Measurements from ENCODE around the gene YRDC. TPM values are rescaled to one million over a fixed set of nuclear protein-coding genes. Genes with fewer than 3 reads are reported as not detected.

The YRDC gene
- total RNA-seq, 1 donor from 2014 or later: 12.9 TPM

GRCh38 chr1:37840711-37841110 lies 32.7 kb upstream of the YRDC start:
- no peak overlapping the region for H3K4me2 ChIP-seq
- no peaks in the 10 kb centered on the region for H3K9me3 ChIP-seq (ENCODE audit: low read depth)
- no peaks in the 10 kb centered on the region for H3K4me1 ChIP-seq
- Mint-ChIP-seq H3K4me1 (no peaks in the 10 kb centered on the region), H3K9me3 (no peaks in the 10 kb centered on the region), H3K27ac (no peak overlapping the region), H3K27me3 (ENCODE audit: insufficient read depth, low read depth) (peaks cover 3% of the 10 kb centered on the region), H3K4me3 (no peak overlapping the region), H3K36me3 (peaks cover 1% of the 10 kb centered on the region)
- no peak for DNase-seq (ENCODE audit: low spot score)
- no peak overlapping the region for H3K27ac ChIP-seq
- no peaks in the 10 kb centered on the region for H3K36me3 ChIP-seq
- no peak overlapping the region for H2AFZ ChIP-seq (replicated peaks)
- H3K4me3 ChIP-seq: no peak overlapping the region
- H3K9ac ChIP-seq: no peak overlapping the region
- peaks cover 42% of the 10 kb centered on the region for H4K20me1 ChIP-seq (ENCODE audit: low read depth)
- H3F3A ChIP-seq (ENCODE audit: low read depth): no peaks in the 10 kb centered on the region
- peaks cover 16% of the 10 kb centered on the region for H3K79me2 ChIP-seq (ENCODE audit: low read depth)
- no peaks in the 10 kb centered on the region for H3K27me3 ChIP-seq
- TF ChIP-seq CTCF (IDR thresholded peaks at IDR 0.05): no peak
- no peak for TF ChIP-seq EZH2 (IDR thresholded peaks at IDR 0.05)
- TF ChIP-seq EZH2phosphoT487 (IDR thresholded peaks at IDR 0.05): no peak

DNA sequence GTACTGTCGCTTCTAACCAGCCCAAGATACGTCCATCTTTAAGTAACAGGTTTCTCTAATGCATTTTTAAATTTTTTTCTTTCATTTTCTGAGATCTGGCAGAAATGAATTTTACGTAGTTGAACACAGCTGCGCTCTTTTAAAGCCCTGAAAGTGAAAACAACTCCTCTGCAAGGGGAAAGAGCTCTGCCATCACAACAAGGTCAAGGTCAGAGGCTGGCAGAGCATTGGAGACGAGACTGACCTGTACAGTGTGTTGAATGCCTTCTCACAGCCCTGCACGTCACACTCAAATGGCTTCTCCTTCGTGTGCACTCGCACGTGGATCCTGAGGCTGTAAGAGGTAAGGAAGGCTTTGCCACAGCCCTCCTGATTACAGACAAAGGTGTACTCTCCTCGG lies 31.7 kb upstream of the YRDC start:
- no peaks in the 10 kb centered on the region for H3K9me3 Mint-ChIP-seq

GRCh38 chr1:37836788-37837187 lies 28.8 kb upstream of the YRDC start:
- H3K27me3 ChIP-seq: no peaks in the 10 kb centered on the region
- no peak overlapping the region for H3K4me2 ChIP-seq
- H3K27ac ChIP-seq: no peak overlapping the region
- Mint-ChIP-seq H3K27ac (no peak overlapping the region), H3K4me1 (no peaks in the 10 kb centered on the region), H3K27me3 (ENCODE audit: insufficient read depth, low read depth) (peaks cover 6% of the 10 kb centered on the region), H3K4me3 (no peak overlapping the region), H3K9me3 (no peaks in the 10 kb centered on the region), H3K36me3 (peaks cover 13% of the 10 kb centered on the region)
- no peaks in the 10 kb centered on the region for H3K79me2 ChIP-seq (ENCODE audit: low read depth)
- peaks cover 14% of the 10 kb centered on the region for H4K20me1 ChIP-seq (ENCODE audit: low read depth)
- H3K9me3 ChIP-seq (ENCODE audit: low read depth): no peaks in the 10 kb centered on the region
- peaks cover 6% of the 10 kb centered on the region for H3K36me3 ChIP-seq
- DNase-seq (ENCODE audit: low spot score): no peak
- H3K4me1 ChIP-seq: no peaks in the 10 kb centered on the region
- TF ChIP-seq EZH2phosphoT487 (IDR thresholded peaks at IDR 0.05): no peak
- no peak for TF ChIP-seq CTCF (IDR thresholded peaks at IDR 0.05)
- TF ChIP-seq EZH2 (IDR thresholded peaks at IDR 0.05): no peak
- no peak overlapping the region for H3K9ac ChIP-seq
- no peaks in the 10 kb centered on the region for H3F3A ChIP-seq (ENCODE audit: low read depth)
- no peak overlapping the region for H2AFZ ChIP-seq (replicated peaks)
- H3K4me3 ChIP-seq: no peak overlapping the region

More for the DNA sequence above, 31.7 kb upstream of the YRDC start:
- Histone ChIP-seq H3F3A (ENCODE audit: low read depth) (no peaks in the 10 kb centered on the region), H3K4me2 (no peak overlapping the region), H3K4me1 (no peaks in the 10 kb centered on the region), H3K27me3 (no peaks in the 10 kb centered on the region), H3K27ac (no peak overlapping the region), H3K79me2 (ENCODE audit: low read depth) (peaks cover 7% of the 10 kb centered on the region), H3K36me3 (peaks cover 6% of the 10 kb centered on the region), H2AFZ (replicated peaks) (no peak overlapping the region), H3K4me3 (no peak overlapping the region), H3K9me3 (ENCODE audit: low read depth) (no peaks in the 10 kb centered on the region), H3K9ac (no peak overlapping the region), H4K20me1 (ENCODE audit: low read depth) (peaks cover 41% of the 10 kb centered on the region)
- H3K4me1 Mint-ChIP-seq: no peaks in the 10 kb centered on the region
- H3K36me3 Mint-ChIP-seq: peaks cover 4% of the 10 kb centered on the region
- peaks cover 3% of the 10 kb centered on the region for H3K27me3 Mint-ChIP-seq (ENCODE audit: insufficient read depth, low read depth)
- no peak for TF ChIP-seq CTCF (IDR thresholded peaks at IDR 0.05)
- no peak for TF ChIP-seq EZH2phosphoT487 (IDR thresholded peaks at IDR 0.05)
- no peak for TF ChIP-seq EZH2 (IDR thresholded peaks at IDR 0.05)
- no peak overlapping the region for H3K27ac Mint-ChIP-seq
- no peak overlapping the region for H3K4me3 Mint-ChIP-seq
- no peak for DNase-seq (ENCODE audit: low spot score)
